GM12872 (cell line): ENCODE results near the gene ZBTB20.

Source experiments
- CTCF ChIP-seq: IDR thresholded peaks from 3 replicates; pipeline ENCODE4 v1.5.1; 2011; ENCODE audit warnings: low read depth, mild to moderate bottlenecking, low read length, moderate library complexity; ENCODE audit not compliant: insufficient read depth

Gene ZBTB20

DNA sequence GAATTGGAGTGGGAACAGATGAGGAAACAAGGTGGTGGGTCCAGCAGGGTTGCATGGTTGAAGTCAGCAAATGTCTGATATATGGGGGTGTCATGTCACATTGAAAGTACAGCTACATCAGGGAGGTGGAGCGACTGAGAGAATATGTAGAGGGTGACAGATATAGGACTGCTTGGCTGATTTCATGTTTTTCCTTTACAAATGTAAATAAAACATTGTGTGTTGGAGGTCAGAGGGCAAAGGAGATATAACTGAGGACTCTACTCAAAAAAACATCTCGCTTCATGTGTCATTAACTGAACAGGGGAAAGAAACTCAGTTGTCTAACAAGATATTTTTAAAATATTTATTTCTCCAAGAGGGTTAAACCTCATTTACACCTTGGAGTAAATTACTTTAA lies 675.6 kb downstream of the ZBTB20 start:
- TF ChIP-seq CTCF, result no peak

GRCh38 chr3:114469070-114469469 lies 678.0 kb downstream of the ZBTB20 start:
- TF ChIP-seq CTCF, result no peak

- TF ChIP-seq CTCF, result no peak
These were observed 680.3 kb downstream of the ZBTB20 start for GRCh38 chr3:114466816-114467215.

GRCh38 chr3:114466251-114466650 lies 680.8 kb downstream of the ZBTB20 start:
- TF ChIP-seq CTCF, result no peak

- TF ChIP-seq CTCF, result peak; percentile 28; the same call in 1 of the 3 replicates
These were observed 682.5 kb downstream of the ZBTB20 start for GRCh38 chr3:114464548-114464947.

DNA sequence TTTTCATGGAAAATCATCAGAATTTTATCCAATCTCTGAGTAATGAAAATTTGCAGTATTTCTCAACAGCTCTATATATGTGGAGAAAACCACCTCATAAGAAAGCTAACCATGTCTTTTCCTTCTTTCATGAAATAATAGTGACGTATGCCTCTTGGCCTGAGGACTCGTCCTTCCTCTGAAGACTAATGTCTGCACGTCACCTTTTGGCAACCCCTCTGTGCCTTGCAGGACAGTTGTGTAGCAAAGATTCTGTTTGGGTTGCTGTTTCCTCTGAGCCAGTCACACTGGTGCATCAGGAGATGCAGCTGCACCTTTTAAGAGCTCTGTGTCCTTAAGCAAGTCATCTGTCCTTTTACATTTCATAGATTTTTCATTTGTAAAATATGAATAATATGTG lies 684.3 kb downstream of the ZBTB20 start:
- TF ChIP-seq CTCF, result no peak

GRCh38 chr3:114460459-114460858 lies 686.6 kb downstream of the ZBTB20 start:
- no peak for TF ChIP-seq CTCF

- TF ChIP-seq CTCF, result no peak
These were observed 690.3 kb downstream of the ZBTB20 start for GRCh38 chr3:114456742-114457141.
